Measurements from ENCODE around the gene NUBP2. TPM values are rescaled to one million over a fixed set of nuclear protein-coding genes. Genes with fewer than 3 reads are reported as not detected.

The NUBP2 gene
- total RNA-seq, 1 experiment from 2014 or later: 103 TPM

DNA sequence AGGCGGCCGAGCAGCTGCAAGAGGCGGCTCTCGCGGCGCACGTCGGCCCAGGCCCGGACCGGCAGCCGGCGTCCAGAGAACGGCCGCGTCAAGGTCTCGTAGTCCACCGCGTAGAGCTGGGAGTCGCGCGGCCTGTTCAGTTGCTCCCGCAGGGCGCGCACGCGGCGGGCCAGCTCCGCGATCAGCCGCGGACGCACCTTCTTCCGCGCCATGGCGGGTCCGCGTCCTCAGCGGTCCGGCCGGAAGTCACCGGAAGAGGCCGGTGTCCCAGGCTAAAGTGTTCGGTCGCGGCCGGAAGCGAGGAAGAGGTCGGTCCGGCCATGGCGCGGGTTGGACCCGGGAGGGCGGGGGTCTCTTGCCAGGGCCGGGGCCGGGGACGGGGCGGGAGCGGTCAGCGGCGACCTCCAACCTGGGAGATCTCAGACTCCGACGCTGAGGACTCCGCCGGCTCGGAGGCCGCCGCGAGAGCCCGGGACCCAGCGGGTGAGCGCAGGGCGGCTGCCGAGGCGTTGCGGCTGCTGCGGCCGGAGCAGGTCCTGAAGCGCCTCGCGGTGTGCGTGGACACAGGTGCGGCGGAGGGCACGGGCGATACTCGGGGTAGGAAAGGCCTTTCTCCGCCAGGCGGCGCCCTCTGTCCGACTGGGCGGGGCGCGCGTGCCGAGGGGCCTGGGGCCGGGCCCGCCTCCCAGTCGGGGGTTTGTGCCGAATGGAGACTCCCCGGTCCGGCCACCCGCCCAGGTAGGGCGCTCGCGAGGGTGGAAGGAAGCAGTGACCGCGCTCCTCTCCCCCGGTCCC, 9.7 kb upstream of the NUBP2 start, which contains the start of gene MRPS34:
Gene MRPS34 (minus strand): TSS at position 227 of the 795 bp plus-strand sequence. CDS start 15 bp downstream, at position 212.
- intact Hi-C loops (cut with micrococcal nuclease): loop anchor here (1.0 kb wide), 1 partner anchor 9 kb away; the partner anchor contains the start of genes NUBP2 and SPSB3
- H3K27me3 ChIP-seq (ENCODE audit: insufficient read depth, low read length): no peaks in the 10 kb centered on the region
- H3K4me2 ChIP-seq (ENCODE audit: low read length): peak within 1 kb of the TSS; percentile 100
- POLR2A ChIA-PET: interaction anchor here (3.5 kb wide), 1 partner anchor 9 kb away, joined by 23 read pairs; the partner anchor contains the start of genes NUBP2 and SPSB3
- H3K4me3 ChIP-seq (replicated peaks in 1 of 2; ENCODE audit: low read depth in 1 of 2, low read length in 2 of 2): peak within 1 kb of the TSS; percentile 88 to 97
- ATAC-seq (peak; percentile 56), DNase-seq (ENCODE audit: low read depth, low spot score) (peak; percentile 80)
- H4K20me1 ChIP-seq (ENCODE audit: insufficient read depth): peaks cover 5% of the 10 kb centered on the region; the same call in 1 of the 2 replicates
- CTCF ChIA-PET: interaction anchor here (0.7 to 1.9 kb wide), 5 partner anchors 9 to 95 kb away, joined by 3 to 13 read pairs (median 5); partner anchors contain the start of genes FAHD1, HAGH, JPT2 and MAPK8IP3
- peaks cover 0 to 8% of the 10 kb centered on the region in 2 experiments; a peak in 3 of 4 replicates for H3K36me3 ChIP-seq (ENCODE audit: control insufficient read depth in 1 of 2, insufficient read depth in 2 of 2, low read length in 2 of 2)
- no TSS peak for BruUV-seq (replicated peaks)
- no peaks in the 10 kb centered on the region for H3K9me2 ChIP-seq (ENCODE audit: insufficient read depth)
- RAD21 ChIA-PET (ENCODE audit: low non-redundant PET in 1 of 2, low total read pairs in 2 of 2, uncharacterized antibody in 2 of 2, unreplicated experiment in 2 of 2): no interaction called here
- peak within 1 kb of the TSS; percentile 95 for H3K27ac ChIP-seq (ENCODE audit: low read depth, low read length)
- H3K9me3 ChIP-seq (ENCODE audit: control insufficient read depth in 1 of 2, insufficient read depth in 1 of 2, low read depth in 1 of 2, low read length in 2 of 2): no peaks in the 10 kb centered on the region
- peaks cover 14 to 29% of the 10 kb centered on the region in 2 experiments for H3K4me1 ChIP-seq (ENCODE audit: control insufficient read depth in 1 of 2, insufficient read depth in 2 of 2, low read length in 2 of 2)
- peaks cover 52% of the 10 kb centered on the region for H3K79me2 ChIP-seq (ENCODE audit: insufficient read depth, low read length)
- no peak within 1 kb of the TSS for H2AFZ ChIP-seq (ENCODE audit: low read depth, low read length, poor library complexity, severe bottlenecking)
- peak within 1 kb of the TSS; percentile 93 for H3K9ac ChIP-seq (ENCODE audit: low read length)
- TF ChIP-seq TCF7L2 (IDR thresholded peaks at IDR 0.05; ENCODE audit: borderline replicate concordance, extremely low read depth, insufficient read depth, insufficient read length) (no peak), POLR2AphosphoS5 (IDR thresholded peaks at IDR 0.05; ENCODE audit: low read depth, low read length) (peak; percentile 80), RAD21 (IDR thresholded peaks at IDR 0.05; ENCODE audit: low read depth) (no peak), EZH2phosphoT487 (IDR thresholded peaks at IDR 0.05; ENCODE audit: borderline replicate concordance) (no peak), ELF1 (IDR thresholded peaks at IDR 0.05; ENCODE audit: borderline replicate concordance, low read depth) (no peak), SP1 (IDR thresholded peaks at IDR 0.05; ENCODE audit: low read depth) (no peak), ZNF274 (IDR thresholded peaks at IDR 0.05; ENCODE audit: low read depth, low read length) (no peak), SIN3A (IDR thresholded peaks at IDR 0.05; ENCODE audit: low read depth) (no peak), EGR1 (IDR thresholded peaks at IDR 0.05; ENCODE audit: low read depth) (no peak), EZH2 (IDR thresholded peaks at IDR 0.05) (no peak), YY1 (IDR thresholded peaks at IDR 0.05; ENCODE audit: extremely low read depth, insufficient replicate concordance, low read depth, low read length) (peak; percentile 92), POLR2A (IDR thresholded peaks at IDR 0.05; ENCODE audit: borderline replicate concordance, extremely low read depth, insufficient read depth, insufficient read length) (peak; percentile 63), SRF (IDR thresholded peaks at IDR 0.05; ENCODE audit: low read depth) (no peak)
- TF ChIP-seq, protein P1, sequence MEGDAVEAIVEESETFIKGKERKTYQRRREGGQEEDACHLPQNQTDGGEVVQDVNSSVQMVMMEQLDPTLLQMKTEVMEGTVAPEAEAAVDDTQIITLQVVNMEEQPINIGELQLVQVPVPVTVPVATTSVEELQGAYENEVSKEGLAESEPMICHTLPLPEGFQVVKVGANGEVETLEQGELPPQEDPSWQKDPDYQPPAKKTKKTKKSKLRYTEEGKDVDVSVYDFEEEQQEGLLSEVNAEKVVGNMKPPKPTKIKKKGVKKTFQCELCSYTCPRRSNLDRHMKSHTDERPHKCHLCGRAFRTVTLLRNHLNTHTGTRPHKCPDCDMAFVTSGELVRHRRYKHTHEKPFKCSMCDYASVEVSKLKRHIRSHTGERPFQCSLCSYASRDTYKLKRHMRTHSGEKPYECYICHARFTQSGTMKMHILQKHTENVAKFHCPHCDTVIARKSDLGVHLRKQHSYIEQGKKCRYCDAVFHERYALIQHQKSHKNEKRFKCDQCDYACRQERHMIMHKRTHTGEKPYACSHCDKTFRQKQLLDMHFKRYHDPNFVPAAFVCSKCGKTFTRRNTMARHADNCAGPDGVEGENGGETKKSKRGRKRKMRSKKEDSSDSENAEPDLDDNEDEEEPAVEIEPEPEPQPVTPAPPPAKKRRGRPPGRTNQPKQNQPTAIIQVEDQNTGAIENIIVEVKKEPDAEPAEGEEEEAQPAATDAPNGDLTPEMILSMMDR (IDR thresholded peaks at IDR 0.05 in 2 of 3, conservative IDR thresholded peaks at IDR 0.05 in 1 of 3; ENCODE audit: borderline replicate concordance in 1 of 3, insufficient read depth in 1 of 3, low read depth in 2 of 3, low read length in 2 of 3): peak in 2 of 3 experiments; percentile 68 to 77; a peak in 4 of 6 replicates
- TF ChIP-seq, protein P2, sequence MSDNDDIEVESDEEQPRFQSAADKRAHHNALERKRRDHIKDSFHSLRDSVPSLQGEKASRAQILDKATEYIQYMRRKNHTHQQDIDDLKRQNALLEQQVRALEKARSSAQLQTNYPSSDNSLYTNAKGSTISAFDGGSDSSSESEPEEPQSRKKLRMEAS (IDR thresholded peaks at IDR 0.05): no peak
- TF ChIP-seq, protein P3, sequence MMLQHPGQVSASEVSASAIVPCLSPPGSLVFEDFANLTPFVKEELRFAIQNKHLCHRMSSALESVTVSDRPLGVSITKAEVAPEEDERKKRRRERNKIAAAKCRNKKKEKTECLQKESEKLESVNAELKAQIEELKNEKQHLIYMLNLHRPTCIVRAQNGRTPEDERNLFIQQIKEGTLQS (IDR thresholded peaks at IDR 0.05): no peak
- TF ChIP-seq, protein P4, sequence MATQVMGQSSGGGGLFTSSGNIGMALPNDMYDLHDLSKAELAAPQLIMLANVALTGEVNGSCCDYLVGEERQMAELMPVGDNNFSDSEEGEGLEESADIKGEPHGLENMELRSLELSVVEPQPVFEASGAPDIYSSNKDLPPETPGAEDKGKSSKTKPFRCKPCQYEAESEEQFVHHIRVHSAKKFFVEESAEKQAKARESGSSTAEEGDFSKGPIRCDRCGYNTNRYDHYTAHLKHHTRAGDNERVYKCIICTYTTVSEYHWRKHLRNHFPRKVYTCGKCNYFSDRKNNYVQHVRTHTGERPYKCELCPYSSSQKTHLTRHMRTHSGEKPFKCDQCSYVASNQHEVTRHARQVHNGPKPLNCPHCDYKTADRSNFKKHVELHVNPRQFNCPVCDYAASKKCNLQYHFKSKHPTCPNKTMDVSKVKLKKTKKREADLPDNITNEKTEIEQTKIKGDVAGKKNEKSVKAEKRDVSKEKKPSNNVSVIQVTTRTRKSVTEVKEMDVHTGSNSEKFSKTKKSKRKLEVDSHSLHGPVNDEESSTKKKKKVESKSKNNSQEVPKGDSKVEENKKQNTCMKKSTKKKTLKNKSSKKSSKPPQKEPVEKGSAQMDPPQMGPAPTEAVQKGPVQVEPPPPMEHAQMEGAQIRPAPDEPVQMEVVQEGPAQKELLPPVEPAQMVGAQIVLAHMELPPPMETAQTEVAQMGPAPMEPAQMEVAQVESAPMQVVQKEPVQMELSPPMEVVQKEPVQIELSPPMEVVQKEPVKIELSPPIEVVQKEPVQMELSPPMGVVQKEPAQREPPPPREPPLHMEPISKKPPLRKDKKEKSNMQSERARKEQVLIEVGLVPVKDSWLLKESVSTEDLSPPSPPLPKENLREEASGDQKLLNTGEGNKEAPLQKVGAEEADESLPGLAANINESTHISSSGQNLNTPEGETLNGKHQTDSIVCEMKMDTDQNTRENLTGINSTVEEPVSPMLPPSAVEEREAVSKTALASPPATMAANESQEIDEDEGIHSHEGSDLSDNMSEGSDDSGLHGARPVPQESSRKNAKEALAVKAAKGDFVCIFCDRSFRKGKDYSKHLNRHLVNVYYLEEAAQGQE (IDR thresholded peaks at IDR 0.05; ENCODE audit: low read depth): no peak
